D341Med (cell line): ENCODE results near the gene HDAC11.
"Not testable (repeated sequence)": the region's sequence is repeated elsewhere in the genome, so short reads cannot be mapped to it uniquely, and the experiment has no call there.

Experiments used
- DNase-seq: peaks from one replicate; pipeline ENCODE4 v3.0.0; 2012; ENCODE audit warnings: low spot score

Gene HDAC11

GRCh38 chr3:13470894-13471574 lies 9.1 kb upstream of the HDAC11 start:
- peak; percentile 14 for DNase-seq

- no peak for DNase-seq
These were observed 7.8 kb upstream of the HDAC11 start for GRCh38 chr3:13472286-13472685.

GRCh38 chr3:13473020-13473419 lies 7.1 kb upstream of the HDAC11 start:
- no peak for DNase-seq

GRCh38 chr3:13474021-13474420 lies 6.1 kb upstream of the HDAC11 start:
- no peak for DNase-seq

- no peak for DNase-seq
These were observed 5.3 kb upstream of the HDAC11 start for GRCh38 chr3:13474776-13475303.

- no peak for DNase-seq
These were observed 4.1 kb upstream of the HDAC11 start for GRCh38 chr3:13475871-13476590.

- DNase-seq = no peak
These were observed 2.2 kb upstream of the HDAC11 start for GRCh38 chr3:13477943-13478342.

- no peak for DNase-seq
These were observed 849 bp upstream of the HDAC11 start for GRCh38 chr3:13479332-13479581.

GRCh38 chr3:13480340-13481318 lies 523 bp downstream of the HDAC11 start:
- DNase-seq = no peak

- no peak for DNase-seq
These were observed 2.1 kb downstream of the HDAC11 start for GRCh38 chr3:13482106-13482690.

- no peak for DNase-seq
These were observed 3.2 kb downstream of the HDAC11 start for GRCh38 chr3:13483286-13483685.

GRCh38 chr3:13483988-13484695 lies 4.0 kb downstream of the HDAC11 start:
- DNase-seq = no peak

- DNase-seq = no peak
These were observed 4.9 kb downstream of the HDAC11 start for GRCh38 chr3:13484851-13485590.

GRCh38 chr3:13485630-13486562 lies 5.8 kb downstream of the HDAC11 start:
- not testable (repeated sequence) for DNase-seq

- no peak for DNase-seq
These were observed 7.3 kb downstream of the HDAC11 start for GRCh38 chr3:13487403-13487802.

GRCh38 chr3:13491206-13491974 lies 11.3 kb downstream of the HDAC11 start:
- DNase-seq = no peak

- no peak for DNase-seq
These were observed 11.9 kb downstream of the HDAC11 start for GRCh38 chr3:13492048-13492447.

GRCh38 chr3:13492976-13493866 lies 13.1 kb downstream of the HDAC11 start:
- no peak for DNase-seq
